Uterus (tissue), 4 donors: ENCODE data around the gene YIF1A. TPM values are rescaled to one million over a fixed set of nuclear protein-coding genes. Genes with fewer than 3 reads are reported as not detected.

Source experiments
- DNase-seq, 2 donors: peaks; one replicate each; pipeline ENCODE4 v3.0.0-alpha.2; 2019 to 2020
- H3K27ac ChIP-seq, 2 donors: fragments of 200-600 bp; sonication (generic); 1 replicate in 1 of 2; 2 replicates in 1 of 2; pipeline ENCODE4 v1.5.1; 2016 to 2018
- H3K27me3 ChIP-seq, 2 donors: fragments of 200-600 bp; sonication (generic); one replicate each; pipeline ENCODE4 v1.5.1; 2018 to 2019; ENCODE audit warnings: control low read depth in 1 of 2
- H3K36me3 ChIP-seq, 2 donors: fragments of 200-600 bp; sonication (generic); one replicate each; pipeline ENCODE4 v1.5.1; 2019; ENCODE audit warnings: control low read depth in 1 of 2
- H3K4me1 ChIP-seq, 2 donors: fragments of 200-600 bp; sonication (generic); one replicate each; pipeline ENCODE4 v1.5.1; 2018 to 2019; ENCODE audit warnings: control low read depth in 1 of 2
- H3K4me3 ChIP-seq, 2 donors: fragments of 200-600 bp; sonication (generic); 1 replicate in 1 of 2; 2 replicates in 1 of 2; pipeline ENCODE4 v1.5.1; 2018 to 2019; ENCODE audit warnings: mild to moderate bottlenecking in 1 of 2
- H3K9me3 ChIP-seq, 2 donors: fragments of 200-600 bp; sonication (generic); one replicate each; pipeline ENCODE4 v1.5.1; 2019; ENCODE audit warnings: control low read depth in 1 of 2
- CTCF ChIP-seq, 4 experiments: fragments of 200-600 bp in 2 of 4; fragments of 450-650 bp in 2 of 4; sonication (generic) in 2 of 4; IDR thresholded peaks; one replicate each; pipeline ENCODE4 v1.5.1; 2016 to 2019; ENCODE audit warnings: antibody characterized with exemption in 4 of 4, mild to moderate bottlenecking in 2 of 4, moderate library complexity in 1 of 4
- POLR2A ChIP-seq, 2 donors: fragments of 450-650 bp; IDR thresholded peaks; one replicate each; pipeline ENCODE4 v1.6.1; 2016; ENCODE audit warnings: antibody characterized with exemption in 2 of 2, mild to moderate bottlenecking in 1 of 2, moderate library complexity in 1 of 2
- intact Hi-C: fragments of 100-400 bp; cut with DNase I; formaldehyde crosslinking; loops from one replicate; pipeline ENCODE4 v1.15.1; 2023; ENCODE audit warnings: low total_unique reads
- total RNA-seq, 4 donors: library from RNA; depleted of rRNA in 3 of 4; stranded (reverse); fragments of >200 nt in 3 of 4; gene quantifications; one replicate each; pipeline versions ENCODE4 v1.1.0 to v1.2.4, GENCODE V29; 2014 to 2023
- donor health status: DM: yes; HTN: yes; CAD: no.

The YIF1A gene
- total RNA-seq, 4 donors from 2014 or later: 38.9 to 101 (median 79.1) TPM

GRCh38 chr11:66334605-66335442 is 45.9 kb upstream of the YIF1A start:
- H3K27me3 ChIP-seq: no peaks in the 10 kb centered on the region
- intact Hi-C loops: no loop called here
- DNase-seq: no peak
- no peaks in the 10 kb centered on the region for H3K36me3 ChIP-seq
- no peak overlapping the region for H3K27ac ChIP-seq
- no peak for TF ChIP-seq CTCF (IDR thresholded peaks at IDR 0.05)
- no peak for TF ChIP-seq POLR2A (IDR thresholded peaks at IDR 0.05)
- H3K4me3 ChIP-seq: peak overlapping the region in 1 of 2 donors; percentile 50
- peaks cover 3 to 12% of the 10 kb centered on the region in 2 donors for H3K4me1 ChIP-seq
- H3K9me3 ChIP-seq: no peaks in the 10 kb centered on the region

DNA sequence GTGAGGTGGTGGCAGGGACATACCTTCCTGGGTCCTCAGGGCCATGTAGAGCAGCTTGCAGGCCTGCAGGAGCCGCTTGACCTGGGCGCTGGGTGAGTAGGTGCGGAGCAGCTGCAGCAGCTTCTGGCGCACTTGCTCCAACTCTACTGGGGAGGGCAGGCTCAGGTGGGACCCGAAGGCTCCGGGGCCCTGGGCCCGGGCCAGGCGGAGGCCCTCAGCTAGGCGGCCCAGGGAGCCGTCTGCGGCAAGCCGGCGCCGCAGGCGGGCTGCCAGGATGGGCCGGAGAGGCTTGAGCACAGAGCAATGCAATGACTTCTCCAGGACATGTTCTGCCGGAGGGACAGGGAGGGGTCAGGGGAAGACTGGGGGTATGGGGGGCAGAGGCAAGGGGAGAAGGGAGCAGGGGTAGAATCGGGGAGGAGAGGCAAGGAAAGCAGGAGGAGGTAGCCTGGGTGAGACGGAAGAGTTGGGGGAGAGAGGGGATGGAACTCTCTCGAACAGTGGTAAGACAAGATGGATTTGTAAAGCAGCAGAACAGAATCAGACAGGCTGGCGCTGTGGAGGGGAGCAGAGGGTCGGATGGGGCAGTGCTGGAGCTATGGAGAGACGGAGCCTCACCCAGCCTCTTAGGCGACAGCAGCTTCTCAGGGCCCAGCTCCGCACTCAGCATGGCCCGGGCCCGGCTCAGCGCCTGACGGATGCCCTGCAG is 45.1 kb upstream of the YIF1A start:
- no peaks in the 10 kb centered on the region for H3K27me3 ChIP-seq
- TF ChIP-seq CTCF (IDR thresholded peaks at IDR 0.05) (no peak), POLR2A (IDR thresholded peaks at IDR 0.05) (no peak)
- no peak overlapping the region for H3K4me3 ChIP-seq
- no peak for DNase-seq
- H3K4me1 ChIP-seq: peaks cover 3 to 12% of the 10 kb centered on the region in 2 donors
- no peaks in the 10 kb centered on the region for H3K9me3 ChIP-seq
- no peak overlapping the region for H3K27ac ChIP-seq
- intact Hi-C loops: no loop called here
- H3K36me3 ChIP-seq: no peaks in the 10 kb centered on the region

- DNase-seq: no peak
- no peaks in the 10 kb centered on the region for H3K36me3 ChIP-seq
- H3K9me3 ChIP-seq: no peaks in the 10 kb centered on the region
- no peak overlapping the region for H3K4me3 ChIP-seq
- peaks cover 3 to 16% of the 10 kb centered on the region in 2 donors for H3K4me1 ChIP-seq
- H3K27ac ChIP-seq: no peak overlapping the region
- intact Hi-C loops: no loop called here
- TF ChIP-seq POLR2A (IDR thresholded peaks at IDR 0.05) (no peak), CTCF (IDR thresholded peaks at IDR 0.05) (no peak)
- H3K27me3 ChIP-seq: no peaks in the 10 kb centered on the region
Measured at GRCh38 chr11:66333220-66333877, 44.4 kb upstream of the YIF1A start.

DNA sequence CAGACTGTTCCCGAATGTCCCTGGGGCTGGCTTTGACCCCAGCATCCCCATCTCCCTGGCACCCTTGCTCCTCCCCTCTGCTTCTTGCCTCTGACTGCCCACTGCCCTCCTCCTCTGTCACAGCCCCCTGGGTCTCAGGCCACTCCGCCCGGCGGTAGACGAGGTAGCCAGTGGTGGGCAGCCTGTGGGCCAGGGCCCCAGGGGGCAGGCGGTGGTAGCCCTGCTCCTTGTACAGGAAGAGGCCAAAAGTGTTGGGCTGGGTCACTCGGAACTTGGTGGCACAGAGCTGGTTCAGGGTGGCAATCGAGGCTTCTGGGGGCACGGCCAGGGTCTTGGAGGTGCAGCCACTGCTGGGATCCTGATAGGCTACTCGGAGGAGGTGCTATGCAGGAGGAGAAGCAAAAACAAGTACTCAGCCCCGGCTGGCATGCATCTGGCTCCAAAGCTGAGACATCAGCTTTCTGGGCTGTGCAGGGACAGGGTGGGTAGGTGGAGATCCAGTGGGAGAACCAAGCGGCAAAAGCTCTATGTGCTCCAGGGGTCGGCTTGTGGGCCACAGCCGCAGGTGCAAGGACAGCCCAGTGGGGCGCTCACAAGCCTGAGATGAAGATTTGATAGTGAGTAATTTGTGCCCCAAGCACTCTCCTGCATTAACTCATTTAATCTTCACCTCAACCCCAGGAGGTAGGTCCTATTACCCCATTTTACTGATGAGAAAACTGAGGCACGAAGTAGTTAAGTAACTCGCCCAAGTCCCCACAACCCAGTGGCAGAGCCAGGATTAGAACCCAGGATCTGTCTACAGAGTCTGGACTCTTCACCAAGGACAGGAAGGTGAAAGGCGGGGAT is 43.7 kb upstream of the YIF1A start:
- DNase-seq: no peak

More for the DNA sequence above, 43.7 kb upstream of the YIF1A start:
- Histone ChIP-seq H3K4me3 (no peak overlapping the region), H3K9me3 (no peaks in the 10 kb centered on the region), H3K36me3 (no peaks in the 10 kb centered on the region), H3K27ac (no peak overlapping the region), H3K4me1 (peaks cover 3 to 16% of the 10 kb centered on the region in 2 donors), H3K27me3 (no peaks in the 10 kb centered on the region)
- TF ChIP-seq CTCF (IDR thresholded peaks at IDR 0.05) (no peak), POLR2A (IDR thresholded peaks at IDR 0.05) (no peak)
- intact Hi-C loops: no loop called here
